ENCODE results near the gene ENPP3. TPM values are rescaled to one million over a fixed set of nuclear protein-coding genes. Genes with fewer than 3 reads are reported as not detected.

The ENPP3 gene
- total and polyA plus RNA-seq, 10 of the 15 experiments (the other 5 are each of a cell fraction or from before 2014, with no cell fraction given) = 0.01 TPM; not detected in 9

DNA sequence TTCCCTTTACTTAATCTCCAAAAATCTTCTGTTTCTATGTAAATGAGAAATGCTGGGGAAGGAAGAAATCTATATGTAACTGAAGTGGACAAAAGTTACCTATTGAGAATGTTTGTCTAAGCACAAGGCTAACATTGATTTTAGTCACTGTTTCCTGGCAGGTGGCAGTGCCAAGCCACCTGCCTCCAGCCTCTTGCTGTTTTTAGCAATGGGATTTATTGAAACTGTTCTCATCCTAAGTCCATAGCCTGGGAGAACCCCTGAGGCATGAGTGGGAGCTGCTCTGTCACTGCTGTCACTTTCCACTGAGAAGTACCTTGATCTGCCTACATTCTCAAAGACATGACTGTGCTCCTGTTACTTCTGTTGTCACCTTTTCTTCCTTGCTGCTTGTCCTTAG is 14.7 kb downstream of the ENPP3 start:
- Histone ChIP-seq H3K9me3 (replicated peaks; ENCODE audit: control insufficient read depth, insufficient read depth, low read length) (no peaks in the 10 kb centered on the region), H3K4me1 (ENCODE audit: control insufficient read depth, insufficient read depth, low read length) (no peaks in the 10 kb centered on the region), H3K79me2 (ENCODE audit: control insufficient read depth, insufficient read depth, low read length) (no peaks in the 10 kb centered on the region), H3K27me3 (replicated peaks in 1 of 2; ENCODE audit: control insufficient read depth in 2 of 2, insufficient read depth in 2 of 2, low read length in 1 of 2) (no peaks in the 10 kb centered on the region), H4K20me1 (ENCODE audit: control insufficient read depth, insufficient read depth) (no peaks in the 10 kb centered on the region), H2AFZ (ENCODE audit: control insufficient read depth, low read depth, low read length) (no peak overlapping the region), H3K27ac (ENCODE audit: control insufficient read depth, insufficient read depth) (no peak overlapping the region), H3K4me3 (no peak overlapping the region), H3K4me2 (ENCODE audit: control insufficient read depth, insufficient read depth) (no peak overlapping the region), H3K9ac (ENCODE audit: control insufficient read depth, insufficient read depth, low read length) (no peak overlapping the region), H3K36me3 (ENCODE audit: control insufficient read depth in 2 of 2, insufficient read depth in 2 of 2, low read length in 1 of 2) (no peaks in the 10 kb centered on the region)
- DNase-seq (ENCODE audit: low read depth, low spot score) (no peak), FAIRE-seq (no peak), ATAC-seq (no peak)
- ChIA-PET RAD21 (ENCODE audit: unreplicated experiment) (no interaction called here), SMC1A (ENCODE audit: uncharacterized antibody, unreplicated experiment) (no interaction called here), POLR2A (no interaction called here), CTCF (no interaction called here)
- no TSS peak for BruUV-seq (replicated peaks)
- intact Hi-C loops (cut with micrococcal nuclease; ENCODE audit: unreplicated experiment) (no loop called here), in situ Hi-C loops (cut with MboI) (no loop called here)
- TF ChIP-seq, protein P1, sequence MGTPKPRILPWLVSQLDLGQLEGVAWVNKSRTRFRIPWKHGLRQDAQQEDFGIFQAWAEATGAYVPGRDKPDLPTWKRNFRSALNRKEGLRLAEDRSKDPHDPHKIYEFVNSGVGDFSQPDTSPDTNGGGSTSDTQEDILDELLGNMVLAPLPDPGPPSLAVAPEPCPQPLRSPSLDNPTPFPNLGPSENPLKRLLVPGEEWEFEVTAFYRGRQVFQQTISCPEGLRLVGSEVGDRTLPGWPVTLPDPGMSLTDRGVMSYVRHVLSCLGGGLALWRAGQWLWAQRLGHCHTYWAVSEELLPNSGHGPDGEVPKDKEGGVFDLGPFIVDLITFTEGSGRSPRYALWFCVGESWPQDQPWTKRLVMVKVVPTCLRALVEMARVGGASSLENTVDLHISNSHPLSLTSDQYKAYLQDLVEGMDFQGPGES (IDR thresholded peaks at IDR 0.05) = no peak
- TF ChIP-seq MEF2A (IDR thresholded peaks at IDR 0.05; ENCODE audit: insufficient read depth, low read depth, low read length) (no peak), MYC (IDR thresholded peaks at IDR 0.05; ENCODE audit: insufficient read depth, insufficient read length, insufficient replicate concordance, low read length, severe bottlenecking) (no peak), RAD21 (IDR thresholded peaks at IDR 0.05; ENCODE audit: insufficient read depth, low read depth, low read length) (no peak), BRCA1 (IDR thresholded peaks at IDR 0.05; ENCODE audit: low read depth, low read length) (no peak), IKZF1 (conservative IDR thresholded peaks at IDR 0.05) (no peak), ESRRA (IDR thresholded peaks at IDR 0.05; ENCODE audit: low read length) (no peak)
- TF ChIP-seq, protein P2, sequence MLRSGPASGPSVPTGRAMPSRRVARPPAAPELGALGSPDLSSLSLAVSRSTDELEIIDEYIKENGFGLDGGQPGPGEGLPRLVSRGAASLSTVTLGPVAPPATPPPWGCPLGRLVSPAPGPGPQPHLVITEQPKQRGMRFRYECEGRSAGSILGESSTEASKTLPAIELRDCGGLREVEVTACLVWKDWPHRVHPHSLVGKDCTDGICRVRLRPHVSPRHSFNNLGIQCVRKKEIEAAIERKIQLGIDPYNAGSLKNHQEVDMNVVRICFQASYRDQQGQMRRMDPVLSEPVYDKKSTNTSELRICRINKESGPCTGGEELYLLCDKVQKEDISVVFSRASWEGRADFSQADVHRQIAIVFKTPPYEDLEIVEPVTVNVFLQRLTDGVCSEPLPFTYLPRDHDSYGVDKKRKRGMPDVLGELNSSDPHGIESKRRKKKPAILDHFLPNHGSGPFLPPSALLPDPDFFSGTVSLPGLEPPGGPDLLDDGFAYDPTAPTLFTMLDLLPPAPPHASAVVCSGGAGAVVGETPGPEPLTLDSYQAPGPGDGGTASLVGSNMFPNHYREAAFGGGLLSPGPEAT (IDR thresholded peaks at IDR 0.05; ENCODE audit: low read depth) = no peak

All from GM12878 (cell line).